Skeletal muscle tissue (tissue), 4 donors: ENCODE measurements around the gene CMPK2. TPM values are rescaled to one million over a fixed set of nuclear protein-coding genes. Genes with fewer than 3 reads are reported as not detected.

Experiments used
- H3K27ac ChIP-seq: one replicate; pipeline ENCODE4 v1.7.0; 2013; ENCODE audit warnings: mild to moderate bottlenecking, low read depth, low read length, inconsistent platforms
- H3K27me3 ChIP-seq, 3 donors: one replicate each; pipeline ENCODE4 v1.7.0; 2013; ENCODE audit warnings: low read length in 3 of 3; ENCODE audit not compliant: control insufficient read depth in 3 of 3, insufficient read depth in 3 of 3
- H3K36me3 ChIP-seq, 3 donors: one replicate each; pipeline ENCODE4 v1.7.0; 2013; ENCODE audit warnings: low read length in 3 of 3; ENCODE audit not compliant: control insufficient read depth in 3 of 3, insufficient read depth in 3 of 3
- H3K4me1 ChIP-seq, 3 donors: one replicate each; pipeline ENCODE4 v1.7.0; 2013; ENCODE audit warnings: low read length in 3 of 3, mild to moderate bottlenecking in 3 of 3; ENCODE audit not compliant: control insufficient read depth in 3 of 3, insufficient read depth in 3 of 3
- H3K4me3 ChIP-seq, 3 donors: one replicate each; pipeline ENCODE4 v1.7.0; 2013; ENCODE audit warnings: low read length in 3 of 3
- H3K9ac ChIP-seq, 3 donors: one replicate each; pipeline ENCODE4 v1.7.0; 2013; ENCODE audit warnings: low read length in 3 of 3, mild to moderate bottlenecking in 3 of 3, moderate library complexity in 2 of 3, low read depth in 1 of 3
- H3K9me3 ChIP-seq, 3 donors: one replicate each; pipeline ENCODE4 v1.7.0; 2013; ENCODE audit warnings: low read length in 3 of 3; ENCODE audit not compliant: control insufficient read depth in 3 of 3
- total RNA-seq: library from RNA; depleted of rRNA; stranded (reverse); fragments of >200 nt; gene quantifications from one replicate; pipeline ENCODE4 v1.2.3, GENCODE V29; 2014
- donor health status: Osteomylitis.

Gene CMPK2
- total RNA-seq, 1 donor from 2014 or later = 4.2 TPM

DNA sequence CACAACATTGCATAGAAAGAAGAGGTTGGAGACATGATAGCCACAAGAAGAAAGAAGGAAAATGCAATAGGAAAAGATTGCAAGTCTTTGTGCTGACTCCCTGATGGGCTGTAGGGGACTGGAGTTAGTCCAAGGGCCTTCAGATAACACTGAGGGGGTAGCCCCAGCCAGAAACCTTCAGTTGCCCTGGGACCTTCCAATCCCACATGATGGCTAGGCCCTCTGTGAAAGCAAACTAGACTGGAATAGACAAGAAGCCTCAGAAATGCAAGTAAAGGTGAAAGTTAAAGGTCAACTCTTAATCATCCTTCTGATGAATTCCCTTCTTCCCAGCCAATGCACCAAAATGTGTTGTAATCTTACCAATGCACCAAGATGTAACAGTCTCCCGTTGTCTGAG, 19.2 kb downstream of the CMPK2 start:
- Histone ChIP-seq H3K9ac (no peak overlapping the region), H3K4me3 (no peak overlapping the region), H3K4me1 (no peaks in the 10 kb centered on the region), H3K27me3 (no peaks in the 10 kb centered on the region), H3K27ac (no peak overlapping the region), H3K9me3 (peaks cover 28 to 62% (median 30%) of the 10 kb centered on the region in 3 donors), H3K36me3 (peaks cover 14 to 24% (median 21%) of the 10 kb centered on the region in 3 donors)

DNA sequence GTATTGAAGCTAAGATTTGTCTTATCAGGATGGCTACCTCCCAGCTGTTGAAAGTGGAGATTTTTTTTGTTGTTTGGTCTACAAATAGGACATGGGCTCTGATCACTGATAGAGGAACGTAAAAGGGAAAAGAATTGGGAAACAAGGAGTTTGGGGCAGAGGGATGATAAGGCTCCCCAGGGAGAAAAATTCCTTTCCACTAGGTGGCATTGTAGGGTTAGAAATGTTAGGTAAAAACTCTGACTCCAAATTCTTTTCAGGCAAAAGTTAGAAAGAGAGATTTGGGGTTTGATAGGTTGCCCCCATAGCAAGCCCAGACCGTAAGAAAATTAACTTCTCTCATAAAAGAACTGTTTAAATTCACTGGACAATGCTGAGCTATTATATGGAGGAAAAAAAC, 19.8 kb downstream of the CMPK2 start:
- Histone ChIP-seq H3K27me3 (no peaks in the 10 kb centered on the region), H3K4me1 (no peaks in the 10 kb centered on the region), H3K4me3 (peak overlapping the region in 1 of 3 donors; percentile 19), H3K36me3 (peaks cover 10 to 21% (median 15%) of the 10 kb centered on the region in 3 donors), H3K9ac (no peak overlapping the region), H3K9me3 (peaks cover 28 to 63% (median 30%) of the 10 kb centered on the region in 3 donors), H3K27ac (no peak overlapping the region)

DNA sequence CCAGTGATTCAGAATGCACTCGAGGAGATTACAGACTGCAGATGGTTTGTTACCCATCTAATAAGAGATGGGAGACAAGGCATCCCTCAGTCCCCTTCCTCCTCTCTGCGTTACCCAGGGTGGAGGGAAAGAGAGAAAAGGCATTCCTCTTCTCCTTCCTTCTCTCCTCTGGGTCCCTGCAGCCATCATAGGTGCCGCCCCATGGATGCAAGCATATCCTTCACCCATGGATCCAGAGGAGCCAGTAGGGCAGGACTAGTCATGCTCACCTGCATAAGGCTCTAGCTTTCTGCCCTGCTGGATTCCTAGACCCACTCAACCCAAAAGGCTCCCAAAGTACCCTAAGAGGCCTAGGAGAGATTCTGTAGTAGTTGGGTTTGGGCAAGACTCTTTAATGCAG, 20.4 kb downstream of the CMPK2 start:
- H3K27ac ChIP-seq = no peak overlapping the region
- H3K4me1 ChIP-seq = no peaks in the 10 kb centered on the region
- no peaks in the 10 kb centered on the region for H3K27me3 ChIP-seq
- H3K9ac ChIP-seq = no peak overlapping the region
- H3K9me3 ChIP-seq = peaks cover 28 to 61% (median 30%) of the 10 kb centered on the region in 3 donors
- H3K36me3 ChIP-seq = peaks cover 10 to 18% (median 13%) of the 10 kb centered on the region in 3 donors
- peak overlapping the region in 1 of 3 donors; percentile 19 for H3K4me3 ChIP-seq

DNA sequence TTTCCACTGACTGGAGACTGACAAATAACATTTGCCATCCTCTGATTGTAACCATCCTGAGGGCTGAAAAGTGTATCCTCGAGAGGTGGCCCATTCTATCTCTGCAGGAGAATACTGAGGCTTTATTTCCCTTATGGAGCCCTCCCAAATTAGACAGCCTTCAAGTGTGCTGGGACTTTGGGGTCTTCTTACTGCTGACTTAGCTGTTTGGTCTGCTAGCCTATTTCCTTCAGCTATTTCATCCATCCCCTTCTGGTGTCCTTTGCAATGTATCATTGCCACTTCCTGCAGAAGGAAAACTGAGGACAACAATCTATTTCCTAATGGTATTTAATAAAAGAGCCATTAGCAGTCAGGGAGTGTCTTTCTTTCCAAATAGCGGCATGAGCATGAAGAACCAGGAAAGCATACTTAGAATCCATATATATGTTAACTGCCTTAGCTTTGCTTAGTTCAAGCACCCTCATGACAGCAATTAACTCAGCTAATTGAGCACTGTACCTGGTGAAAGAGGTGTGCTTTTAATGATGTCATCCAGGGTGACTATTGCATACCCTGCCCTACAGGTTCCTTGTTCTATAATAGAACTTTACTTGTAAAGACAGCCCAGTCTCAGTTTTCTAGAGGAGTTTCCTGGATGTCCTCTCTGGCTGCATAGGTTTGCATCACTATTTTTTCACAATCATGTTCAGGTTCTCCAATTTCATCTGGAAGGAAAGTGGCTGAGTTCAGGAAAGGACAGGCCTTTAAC, 24.0 kb downstream of the CMPK2 start:
- Histone ChIP-seq H3K9me3 (peaks cover 20 to 46% (median 21%) of the 10 kb centered on the region in 3 donors), H3K9ac (no peak overlapping the region), H3K27me3 (no peaks in the 10 kb centered on the region), H3K4me1 (no peaks in the 10 kb centered on the region), H3K27ac (no peak overlapping the region), H3K4me3 (no peak overlapping the region), H3K36me3 (peaks cover 0 to 4% (median 0%) of the 10 kb centered on the region in 3 donors)

DNA sequence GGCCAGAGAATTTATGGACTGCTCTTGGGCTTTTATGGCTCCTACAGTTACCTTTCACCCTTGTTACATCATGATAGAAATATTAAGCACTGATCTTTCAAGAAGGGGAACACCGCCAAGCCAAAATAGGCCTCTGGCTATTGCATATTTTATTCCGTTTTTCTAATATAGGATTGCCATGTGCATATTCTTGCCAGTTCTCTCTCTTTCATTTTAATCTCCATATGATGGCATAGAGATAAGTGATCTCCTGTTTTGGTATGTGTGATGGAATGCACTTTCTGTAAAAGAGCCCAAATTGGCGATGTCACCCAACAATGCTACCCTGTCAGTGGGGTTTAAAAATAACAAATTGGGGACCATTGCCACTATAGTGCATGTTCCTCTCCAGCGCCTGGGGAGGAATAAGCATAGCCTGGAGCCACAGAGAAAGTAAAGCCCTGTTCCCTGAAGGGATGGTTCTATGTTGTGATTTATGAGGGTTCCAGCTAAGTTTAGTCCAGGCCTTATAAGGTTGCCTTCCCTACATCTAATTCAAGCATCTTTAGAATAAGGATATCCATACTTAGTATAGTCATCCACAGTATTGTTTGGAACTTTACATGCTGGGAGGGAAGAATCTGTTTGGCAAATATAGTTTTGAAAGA, 26.9 kb downstream of the CMPK2 start:
- Histone ChIP-seq H3K27ac (no peak overlapping the region), H3K9ac (no peak overlapping the region), H3K9me3 (peaks cover 10 to 25% (median 12%) of the 10 kb centered on the region in 3 donors), H3K4me3 (no peak overlapping the region), H3K4me1 (no peaks in the 10 kb centered on the region), H3K27me3 (no peaks in the 10 kb centered on the region), H3K36me3 (no peaks in the 10 kb centered on the region)

DNA sequence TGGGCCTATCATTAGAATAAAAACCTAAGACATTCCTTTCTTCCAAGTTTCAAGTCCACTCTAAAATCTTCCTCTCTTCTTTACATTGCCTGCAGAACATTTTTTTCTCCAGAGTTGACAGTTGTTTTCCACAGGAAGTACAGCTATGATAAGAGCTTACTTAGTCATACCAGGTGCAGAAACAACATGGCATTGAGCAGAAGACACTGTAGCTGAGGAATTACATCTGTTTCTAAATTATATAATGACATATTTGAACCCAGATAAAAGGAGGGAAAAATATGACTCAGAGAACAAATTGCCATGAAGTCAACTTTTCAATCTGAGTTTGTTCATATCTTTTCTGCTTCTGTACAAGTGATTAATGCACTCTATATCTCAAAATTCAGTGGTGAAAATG, 30.2 kb downstream of the CMPK2 start:
- no peak overlapping the region for H3K27ac ChIP-seq
- H3K9ac ChIP-seq = no peak overlapping the region
- H3K36me3 ChIP-seq = no peaks in the 10 kb centered on the region
- no peaks in the 10 kb centered on the region for H3K27me3 ChIP-seq
- no peaks in the 10 kb centered on the region for H3K4me1 ChIP-seq
- H3K4me3 ChIP-seq = no peak overlapping the region
- H3K9me3 ChIP-seq = peaks cover 0 to 7% (median 3%) of the 10 kb centered on the region in 3 donors

DNA sequence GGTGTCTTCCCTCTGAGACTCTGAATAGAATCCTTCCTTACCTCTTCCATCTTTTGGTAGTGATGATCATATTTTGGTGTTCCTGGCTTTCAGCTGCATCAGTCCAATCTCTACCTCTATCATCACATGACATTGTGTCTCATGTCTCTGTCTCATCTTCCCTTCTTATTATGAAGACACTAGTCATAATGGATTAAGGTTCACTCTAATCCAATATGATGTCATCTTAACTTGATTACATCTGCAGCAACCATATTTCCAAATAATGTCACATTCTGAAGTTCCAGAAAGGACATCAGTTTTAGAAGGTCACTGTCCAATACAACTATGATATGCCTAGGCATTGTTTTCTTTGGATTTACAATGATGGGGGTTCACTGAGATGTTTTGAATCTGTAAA, 31.5 kb downstream of the CMPK2 start:
- no peaks in the 10 kb centered on the region for H3K27me3 ChIP-seq
- no peaks in the 10 kb centered on the region for H3K36me3 ChIP-seq
- no peak overlapping the region for H3K27ac ChIP-seq
- H3K4me3 ChIP-seq = no peak overlapping the region
- H3K4me1 ChIP-seq = no peaks in the 10 kb centered on the region
- H3K9ac ChIP-seq = no peak overlapping the region
- H3K9me3 ChIP-seq = peaks cover 0 to 7% (median 3%) of the 10 kb centered on the region in 3 donors

DNA sequence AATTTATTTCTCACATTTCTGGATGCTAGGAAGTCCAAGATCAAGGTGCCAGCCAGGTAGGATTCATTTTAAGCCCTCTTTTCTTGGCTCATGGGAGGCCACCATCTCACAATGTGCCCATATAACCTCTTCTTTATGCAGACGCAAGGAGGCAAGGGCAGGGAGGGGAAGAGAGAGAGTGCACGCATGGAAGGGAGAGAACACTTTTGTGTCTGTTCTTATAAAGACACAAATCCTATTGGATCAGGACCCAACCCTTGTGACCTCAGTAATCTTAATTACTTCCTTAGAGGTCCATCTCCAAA, 32.5 kb downstream of the CMPK2 start:
- no peak overlapping the region for H3K9ac ChIP-seq
- no peak overlapping the region for H3K27ac ChIP-seq
- H3K27me3 ChIP-seq = no peaks in the 10 kb centered on the region
- H3K4me3 ChIP-seq = no peak overlapping the region
- H3K4me1 ChIP-seq = no peaks in the 10 kb centered on the region
- no peaks in the 10 kb centered on the region for H3K36me3 ChIP-seq
- H3K9me3 ChIP-seq = peaks cover 0 to 7% (median 3%) of the 10 kb centered on the region in 3 donors

DNA sequence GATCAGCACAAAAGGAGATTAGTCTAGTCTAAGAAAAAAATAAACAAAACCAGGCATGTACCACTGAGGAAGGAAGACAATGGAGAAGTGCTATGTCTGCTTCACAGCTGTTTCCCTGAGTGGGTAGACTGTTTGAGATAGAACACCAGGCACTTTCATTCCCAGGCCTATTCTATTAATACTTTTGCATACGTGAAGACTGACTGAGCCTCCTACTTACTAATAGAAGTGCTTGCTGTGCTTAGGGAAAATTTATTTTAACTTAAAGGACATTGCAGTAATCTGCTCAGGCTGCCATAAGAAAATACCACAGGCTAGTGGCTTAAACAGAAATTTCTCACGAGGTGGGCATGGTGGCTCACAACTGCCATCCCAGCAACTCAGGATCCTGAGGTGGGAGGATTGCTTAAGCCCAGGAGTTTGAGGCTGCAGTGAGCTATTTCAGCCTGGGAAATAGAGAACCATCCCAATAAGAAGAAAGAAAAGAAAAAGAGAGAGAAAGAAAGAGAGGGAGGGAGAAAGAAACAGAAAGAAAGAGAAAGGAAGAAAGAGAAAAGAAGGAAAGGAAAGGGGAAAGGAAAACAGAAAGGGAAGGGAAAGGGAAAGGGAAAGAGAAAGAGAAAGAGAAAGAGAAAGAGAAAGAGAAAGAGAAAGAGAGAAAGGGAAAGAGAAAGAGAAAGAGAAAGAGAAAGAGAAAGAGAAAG, 33.0 kb downstream of the CMPK2 start:
- no peak overlapping the region for H3K9ac ChIP-seq

DNA sequence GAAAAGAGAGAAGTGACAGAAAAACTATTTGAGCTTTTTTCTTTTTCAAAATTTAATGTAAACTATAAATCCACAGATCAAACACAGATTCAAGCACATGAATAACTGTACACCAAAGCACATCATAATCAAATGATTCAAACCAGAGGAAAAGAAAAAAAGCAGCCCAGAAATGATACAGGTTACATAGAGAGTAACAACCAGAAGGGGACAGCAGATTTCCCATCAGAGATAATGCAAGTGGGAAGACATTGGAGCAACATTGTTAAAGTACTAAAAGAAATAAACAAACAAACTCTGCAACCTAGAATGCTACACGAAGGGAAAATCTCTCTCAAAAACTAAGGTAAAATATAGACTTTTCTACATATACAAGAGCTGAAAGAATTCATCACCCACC, 34.5 kb downstream of the CMPK2 start:
- Histone ChIP-seq H3K4me1 (no peaks in the 10 kb centered on the region), H3K36me3 (no peaks in the 10 kb centered on the region), H3K27me3 (no peaks in the 10 kb centered on the region), H3K9me3 (peaks cover 0 to 7% (median 3%) of the 10 kb centered on the region in 3 donors), H3K4me3 (no peak overlapping the region), H3K9ac (no peak overlapping the region), H3K27ac (no peak overlapping the region)

More for the DNA sequence above, 33.0 kb downstream of the CMPK2 start:
- Histone ChIP-seq H3K27me3 (no peaks in the 10 kb centered on the region), H3K27ac (no peak overlapping the region), H3K4me1 (no peaks in the 10 kb centered on the region), H3K36me3 (no peaks in the 10 kb centered on the region), H3K4me3 (no peak overlapping the region), H3K9me3 (peaks cover 0 to 7% (median 3%) of the 10 kb centered on the region in 3 donors)
